GM21825 (cell line): ENCODE results near the gene QSOX2.
"Not testable (repeated sequence)": the region's sequence is repeated elsewhere in the genome, so short reads cannot be mapped to it uniquely, and the experiment has no call there.

Experiments
- ATAC-seq: cut with Tn5 transposase; IDR thresholded peaks from one replicate; pipeline ENCODE4 v1.9.1; 2021; ENCODE audit warnings: mild to moderate bottlenecking, moderate library complexity; ENCODE audit not compliant: unreplicated experiment

Gene QSOX2

DNA sequence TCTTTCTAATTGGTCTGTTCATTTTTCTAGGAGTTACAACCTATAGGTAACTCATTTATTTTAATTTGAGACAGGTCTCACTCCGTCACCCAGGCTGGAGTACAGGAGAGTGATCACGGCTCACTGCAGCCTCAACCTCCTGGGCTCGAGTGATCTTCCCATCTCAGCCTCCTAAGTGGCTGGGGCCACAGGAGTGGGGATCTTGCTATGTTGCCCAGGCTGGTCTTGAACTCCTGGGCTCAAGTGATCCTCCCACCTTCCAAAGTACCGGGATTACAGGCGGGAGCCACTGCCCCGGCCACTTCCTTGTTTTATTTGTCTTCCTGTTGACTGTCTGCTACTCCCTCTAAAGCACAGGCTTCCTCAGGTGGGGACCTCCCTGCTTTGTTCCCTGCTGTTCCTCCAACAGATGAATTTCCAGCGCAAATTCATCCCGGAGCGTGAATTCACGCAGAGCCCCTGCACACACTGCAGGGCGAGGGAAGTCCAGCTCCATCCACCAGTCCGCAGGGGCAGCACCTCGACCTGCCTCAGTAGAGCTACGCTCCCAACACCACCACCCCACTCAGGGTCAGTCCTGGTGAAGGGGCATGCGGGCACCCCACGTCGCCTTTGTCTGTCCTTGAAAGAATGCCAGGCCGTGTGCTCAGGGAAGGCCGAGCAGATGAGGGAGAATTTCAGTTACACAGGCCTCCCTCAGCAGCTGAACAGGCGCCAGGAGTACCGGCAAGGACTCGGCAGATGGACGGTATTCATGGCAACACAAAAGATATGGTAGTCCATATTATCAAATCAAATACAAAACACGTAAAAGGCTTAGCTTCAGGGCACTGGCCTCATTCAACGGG, 6.3 kb downstream of the QSOX2 start:
- no peak for ATAC-seq

DNA sequence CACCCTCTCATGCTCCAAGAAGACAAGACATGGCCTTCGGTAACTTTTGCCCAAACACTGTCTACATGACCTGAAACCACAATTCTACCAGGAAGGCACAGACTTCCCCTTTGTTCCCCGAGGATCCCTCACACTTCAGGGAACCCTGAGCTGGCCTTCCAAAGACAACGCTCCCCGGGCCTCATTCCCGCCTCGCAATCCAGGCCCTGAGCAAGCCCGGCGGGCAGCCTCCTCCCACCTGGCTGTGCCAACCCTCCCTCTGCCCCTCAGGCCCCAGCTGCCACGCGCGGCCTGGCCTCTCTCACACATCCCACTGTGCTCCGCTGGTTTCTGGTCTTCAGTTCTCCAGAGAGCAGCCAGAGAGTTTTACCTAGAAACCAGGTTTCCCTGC, 7.3 kb downstream of the QSOX2 start:
- ATAC-seq: no peak

DNA sequence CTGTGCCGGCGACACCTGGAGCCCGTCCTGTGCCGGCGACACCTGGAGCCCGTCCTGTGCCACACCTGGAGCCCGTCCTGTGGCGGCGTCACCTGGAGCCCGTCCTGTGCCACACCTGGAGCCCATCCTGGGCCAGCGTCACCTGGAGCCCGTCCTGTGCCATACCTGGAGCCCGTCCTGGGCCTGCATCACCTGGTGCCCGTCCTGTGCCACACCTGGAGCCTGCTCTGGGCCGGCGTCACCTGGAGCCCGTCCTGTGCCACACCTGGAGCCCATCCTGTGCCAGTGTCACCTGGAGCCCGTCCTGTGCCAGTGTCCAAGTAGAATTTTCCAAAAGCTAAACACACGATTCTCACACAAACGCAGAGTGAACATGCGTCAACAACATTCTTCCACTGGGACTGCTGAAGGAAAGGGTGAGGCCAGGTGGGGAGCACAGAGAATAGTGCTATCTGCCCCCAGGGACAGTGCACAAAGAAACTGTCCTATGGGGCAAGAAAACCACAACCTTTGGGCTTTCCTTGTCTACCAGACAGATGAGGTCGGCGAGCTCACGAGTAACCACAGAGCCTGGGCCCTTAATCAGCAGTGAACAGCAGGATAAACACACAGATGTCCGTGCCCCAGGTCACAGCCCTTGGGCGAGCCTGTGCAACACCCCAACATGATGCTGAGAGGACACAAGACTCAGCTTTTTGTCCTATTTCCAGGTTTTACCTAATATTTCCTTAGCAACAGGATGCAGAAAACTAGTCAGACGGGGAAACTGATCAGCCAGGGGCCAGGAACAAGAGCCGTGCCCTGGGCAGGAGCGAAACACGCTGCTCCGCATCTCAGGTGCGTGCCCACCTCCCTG, 7.9 kb downstream of the QSOX2 start:
- no peak for ATAC-seq

GRCh38 chr9:136236471-136237410, 8.9 kb downstream of the QSOX2 start:
- ATAC-seq: not testable (repeated sequence)

DNA sequence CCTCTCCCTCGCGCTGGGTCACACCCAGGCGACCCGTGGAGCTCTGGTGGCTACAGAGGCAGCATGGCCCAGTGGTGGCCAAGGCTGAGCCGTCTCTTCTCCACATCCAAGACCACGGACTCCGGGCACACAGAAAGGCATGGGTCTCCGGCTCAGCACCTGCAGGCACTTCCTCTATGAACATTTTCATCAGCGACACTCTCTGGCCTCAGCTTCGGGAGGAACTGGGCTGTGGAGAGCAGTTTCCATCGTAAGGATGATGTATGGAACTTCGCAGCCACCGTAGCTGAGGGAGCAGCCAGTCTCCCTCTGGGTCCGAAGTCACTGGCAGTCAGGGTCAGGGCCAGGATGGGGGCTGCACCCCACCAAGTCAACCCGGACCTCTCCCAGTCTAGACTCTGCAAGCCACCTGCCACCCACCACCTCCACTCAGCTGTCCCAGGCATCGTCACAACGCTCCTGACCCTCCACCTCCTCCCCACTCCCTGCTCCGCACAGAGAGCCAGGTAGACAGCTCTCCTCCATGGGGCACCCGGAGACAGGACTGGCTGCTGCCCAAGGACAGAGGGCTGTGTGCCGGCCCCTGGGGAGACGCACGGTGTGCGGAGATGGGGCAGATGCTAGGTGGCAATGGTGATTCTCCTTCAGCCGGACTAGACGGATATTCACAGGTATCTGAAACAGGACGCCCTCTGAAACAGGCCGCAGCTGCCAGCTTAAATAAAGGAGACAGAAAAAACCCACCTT, 9.7 kb downstream of the QSOX2 start:
- ATAC-seq: no peak

DNA sequence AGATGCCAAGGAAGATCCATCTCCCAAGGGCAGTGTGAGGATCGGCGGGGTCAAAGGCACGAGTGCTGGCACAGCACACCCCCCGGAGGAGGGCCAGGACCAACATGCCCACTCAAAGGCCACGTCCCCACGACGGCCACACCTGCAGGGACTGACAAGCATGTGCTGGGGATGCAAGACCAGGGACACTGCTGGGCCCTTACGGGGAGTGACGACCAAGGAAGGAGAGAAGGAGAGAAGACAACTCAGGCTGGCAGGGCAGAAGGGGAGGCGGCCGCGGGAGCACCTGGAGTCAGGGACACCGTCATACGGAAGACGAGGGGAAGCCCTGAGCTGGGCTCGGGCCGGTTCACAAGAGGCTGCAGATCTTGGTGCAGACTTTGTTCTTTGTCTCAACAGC, 10.4 kb downstream of the QSOX2 start:
- no peak for ATAC-seq

GRCh38 chr9:136234597-136234996, 11.0 kb downstream of the QSOX2 start:
- ATAC-seq: no peak

- ATAC-seq: no peak
Observed at GRCh38 chr9:136233868-136234267, 11.7 kb downstream of the QSOX2 start.

- ATAC-seq: no peak
Observed at GRCh38 chr9:136233411-136233810, 12.2 kb downstream of the QSOX2 start.

DNA sequence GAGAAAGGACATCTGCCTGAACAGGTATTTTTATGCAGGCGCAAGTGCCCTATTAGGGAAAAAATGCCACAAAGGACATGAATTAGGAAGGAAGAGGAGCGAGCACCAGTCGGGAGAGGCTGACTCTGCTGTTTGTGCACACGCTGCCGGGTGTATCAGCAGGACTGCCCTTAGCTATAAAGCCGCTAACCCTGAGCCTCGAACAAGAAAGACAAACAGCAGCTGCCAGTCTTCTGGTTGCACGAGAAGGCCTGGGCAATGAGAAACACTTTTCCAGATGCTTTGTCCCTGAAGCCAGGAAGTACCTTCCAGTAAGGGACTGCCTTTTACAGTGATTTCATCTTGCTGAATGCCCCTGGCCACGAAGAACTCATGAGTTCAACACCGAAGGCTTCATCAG, 12.6 kb downstream of the QSOX2 start:
- no peak for ATAC-seq

DNA sequence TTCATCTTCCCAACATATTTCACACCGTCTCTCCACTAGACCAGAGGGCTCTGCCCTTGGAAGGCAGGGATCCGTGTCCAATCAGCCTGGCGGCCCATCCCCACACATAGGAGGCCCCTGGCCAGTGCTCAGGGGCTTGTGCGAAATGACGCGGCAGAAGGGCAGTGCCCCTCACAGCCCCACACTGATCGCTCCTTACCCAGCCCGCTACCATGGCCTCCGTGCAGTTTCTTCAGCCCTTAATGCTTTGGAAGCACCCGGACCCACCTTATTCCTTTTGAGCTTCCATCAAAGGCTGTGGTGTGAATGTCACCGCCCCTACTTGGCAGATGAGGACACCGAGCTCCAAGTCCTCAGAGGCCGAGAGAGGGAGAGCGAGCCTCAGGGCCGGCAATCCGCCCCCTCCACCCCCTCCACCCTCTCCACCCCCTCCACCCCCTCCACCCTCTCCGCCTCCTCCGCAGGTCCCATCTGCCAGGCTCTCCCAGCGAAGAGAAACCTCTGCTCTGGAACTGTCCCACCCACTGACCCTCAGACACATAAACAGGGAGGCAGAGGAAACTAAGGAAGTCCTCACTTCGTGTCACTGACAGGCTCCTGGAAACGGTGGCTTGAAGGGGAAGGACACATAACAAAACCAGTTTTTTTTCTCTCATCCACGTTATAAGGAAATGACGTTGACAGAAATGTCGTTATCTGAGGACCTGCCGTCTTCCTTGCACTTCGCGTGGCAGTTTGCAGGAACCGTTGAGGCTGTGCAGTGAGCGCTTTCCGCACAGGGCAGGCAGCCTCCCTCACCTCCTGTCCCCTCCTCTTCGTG, 13.9 kb downstream of the QSOX2 start:
- no peak for ATAC-seq

DNA sequence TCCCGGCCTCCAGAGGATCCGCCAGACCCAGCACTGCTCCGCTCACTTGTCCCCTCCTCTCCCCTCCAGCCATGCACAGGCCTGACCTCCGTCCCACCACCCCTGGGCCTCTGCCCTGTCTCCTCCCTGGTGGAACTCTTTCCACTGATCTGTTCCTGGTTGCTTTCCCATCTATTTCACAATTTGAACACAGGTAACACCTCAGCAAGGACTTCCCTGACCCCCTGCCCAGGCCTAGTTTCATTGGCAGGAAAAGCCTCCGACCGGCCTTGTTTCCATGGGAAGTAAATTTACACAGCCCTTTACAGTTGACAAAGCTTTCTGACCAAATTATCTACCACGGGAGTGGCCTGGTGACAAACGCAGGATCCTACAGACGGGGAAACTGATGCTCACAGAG, 14.8 kb downstream of the QSOX2 start:
- ATAC-seq: no peak

GRCh38 chr9:136230365-136230764, 15.2 kb downstream of the QSOX2 start:
- no peak for ATAC-seq

- no peak for ATAC-seq
Observed at GRCh38 chr9:136229096-136230065, 16.2 kb downstream of the QSOX2 start.

GRCh38 chr9:136228107-136228875, 17.3 kb downstream of the QSOX2 start:
- ATAC-seq: no peak

- ATAC-seq: no peak
Observed at GRCh38 chr9:136226680-136227407, 18.8 kb downstream of the QSOX2 start.
